GM18505 (cell line): ENCODE data around the gene OPN3.

Experiments
- ATAC-seq: cut with Tn5 transposase; IDR thresholded peaks from one replicate; pipeline ENCODE4 v1.9.1; 2021; ENCODE audit not compliant: unreplicated experiment
- POLR2A ChIP-seq: IDR thresholded peaks from 4 replicates; pipeline ENCODE4 v1.6.1; 2011; ENCODE audit warnings: borderline replicate concordance; ENCODE audit not compliant: insufficient read depth, insufficient read length; ENCODE audit errors: extremely low read depth

Gene OPN3

DNA sequence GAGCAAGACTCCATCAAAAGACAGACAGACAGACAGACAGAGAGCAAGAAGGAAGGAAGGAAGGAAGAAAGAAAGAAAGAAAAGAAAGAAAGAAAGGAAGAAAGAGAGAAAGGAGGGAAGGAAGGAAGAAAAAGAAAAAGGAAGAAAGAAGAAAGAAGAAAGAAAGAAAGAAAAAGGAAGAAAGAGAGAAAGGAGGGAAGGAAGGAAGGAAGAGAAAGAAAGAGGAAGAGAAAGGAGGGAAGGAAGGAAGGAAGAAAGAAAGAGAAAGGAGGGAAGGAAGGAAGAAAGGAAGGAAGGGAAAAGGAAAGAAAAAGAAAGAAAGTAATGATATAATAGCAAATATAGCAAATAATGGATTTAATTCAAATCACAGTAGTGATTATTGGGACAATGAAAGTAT is 32.7 kb downstream of the OPN3 start:
- ATAC-seq = no peak
- no peak for TF ChIP-seq POLR2A

DNA sequence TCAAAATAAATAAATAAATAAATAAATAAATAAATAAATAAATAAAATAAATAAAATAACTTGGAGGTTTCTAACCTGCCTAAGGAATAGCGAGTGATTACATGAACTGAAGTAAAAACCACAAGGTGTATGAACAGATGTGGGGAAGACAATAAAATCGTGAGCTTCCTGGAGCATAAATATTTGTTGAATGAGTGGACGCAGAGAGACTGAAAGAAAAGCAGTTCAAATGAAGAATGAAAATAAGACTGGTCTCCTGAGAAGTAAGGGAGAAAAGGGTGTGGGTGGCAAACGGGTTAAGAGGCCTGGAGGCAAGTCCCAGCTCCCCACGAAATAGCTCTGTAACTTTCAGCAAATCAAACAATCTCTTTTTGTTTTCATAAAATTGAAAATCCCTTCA is 33.6 kb downstream of the OPN3 start:
- no peak for ATAC-seq
- TF ChIP-seq POLR2A = no peak

DNA sequence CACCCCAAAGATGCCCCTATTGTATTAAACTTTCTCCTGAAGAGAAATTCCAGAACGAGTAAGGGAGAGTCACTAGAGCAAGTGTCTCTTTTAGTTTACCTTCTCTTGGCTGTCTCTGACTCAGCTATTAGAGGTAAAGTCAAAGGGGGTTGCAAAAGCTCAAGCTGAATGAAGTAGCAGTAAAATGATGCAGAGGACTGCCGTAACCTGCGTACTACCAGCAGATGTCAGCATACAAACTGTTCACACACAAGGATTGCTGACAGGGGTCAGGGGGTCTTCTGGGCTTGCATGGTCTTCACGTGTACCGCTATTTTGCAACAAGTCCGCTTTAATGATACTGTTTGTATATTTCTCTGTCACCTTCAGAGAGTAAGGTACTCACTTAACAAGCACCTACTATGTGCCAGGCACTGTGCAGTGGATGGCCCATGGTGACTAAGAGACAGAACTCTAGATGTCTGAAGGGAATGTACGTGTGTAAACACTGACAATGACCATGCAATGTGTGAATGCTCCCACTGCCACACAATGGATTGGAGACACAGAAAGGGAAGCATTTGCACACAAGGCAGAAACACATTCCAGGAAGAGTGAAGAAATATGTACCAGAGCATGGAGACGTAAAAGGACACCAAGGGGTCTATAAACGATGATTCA is 34.9 kb downstream of the OPN3 start:
- no peak for TF ChIP-seq POLR2A
- no peak for ATAC-seq

DNA sequence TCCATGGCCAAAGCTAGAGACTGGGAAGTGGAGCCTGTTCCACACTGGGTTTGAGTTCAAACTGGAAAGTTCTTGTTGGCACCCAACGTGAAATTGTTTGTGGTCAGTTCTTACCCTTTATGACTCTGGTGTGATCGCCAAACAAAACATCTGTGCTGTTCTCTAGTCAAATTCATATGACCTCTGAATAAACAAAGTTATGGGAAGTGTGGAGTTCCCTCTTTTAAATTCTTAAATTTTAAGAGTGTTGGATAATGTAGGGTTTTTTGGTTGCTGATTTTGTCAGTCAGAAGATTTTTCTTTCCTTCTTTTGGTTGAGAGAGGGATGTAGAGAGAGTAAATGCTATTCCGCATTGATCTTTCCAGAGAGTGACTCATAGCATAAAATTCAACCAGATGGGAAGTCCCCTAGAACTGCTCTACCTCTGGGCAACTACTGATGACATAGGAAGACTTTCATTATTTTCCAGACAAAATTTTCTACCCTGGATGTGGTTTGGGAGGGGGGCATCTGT is 36.4 kb downstream of the OPN3 start:
- no peak for TF ChIP-seq POLR2A
- ATAC-seq = no peak

DNA sequence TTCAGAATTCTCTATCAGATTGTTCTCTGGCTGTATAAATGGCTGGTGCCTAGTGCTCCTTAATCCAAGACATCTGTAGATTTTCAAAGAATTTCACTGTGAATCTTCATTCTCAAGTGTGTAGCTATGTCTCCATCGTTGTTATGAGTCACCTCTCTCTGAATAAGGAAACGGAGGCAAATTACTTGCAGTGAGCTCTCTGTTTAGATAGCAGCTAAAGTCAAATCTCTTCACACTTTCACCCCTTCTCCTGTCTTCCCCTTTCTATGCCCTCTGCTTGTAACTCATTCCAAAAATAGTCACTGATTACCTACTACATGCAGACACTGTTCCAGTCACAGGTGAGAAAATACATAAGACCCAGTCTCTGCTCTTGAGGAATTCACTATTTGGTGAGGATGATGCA is 39.7 kb downstream of the OPN3 start:
- peak; percentile 84 for ATAC-seq

DNA sequence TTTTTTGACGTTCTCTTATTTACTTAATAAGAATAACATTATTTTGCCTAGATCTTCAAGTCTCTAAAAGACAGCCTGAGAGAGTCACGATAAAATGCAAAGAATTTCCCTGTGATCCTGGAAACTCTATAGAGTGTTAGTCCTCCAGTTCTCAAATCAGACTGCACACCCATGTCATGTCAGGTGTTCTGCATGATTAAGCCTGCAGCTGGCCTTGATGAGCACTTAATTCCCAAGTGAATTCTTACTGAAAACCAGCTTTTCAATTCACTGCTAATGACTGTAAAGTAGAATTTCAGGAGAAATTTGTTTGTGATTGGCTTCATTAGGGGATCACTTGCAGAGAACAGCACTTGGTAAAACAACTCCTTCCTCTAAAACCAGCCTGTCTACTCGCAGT is 41.9 kb downstream of the OPN3 start:
- ATAC-seq = no peak
- TF ChIP-seq POLR2A = no peak

More for the DNA sequence above, 39.7 kb downstream of the OPN3 start:
- TF ChIP-seq POLR2A = no peak

DNA sequence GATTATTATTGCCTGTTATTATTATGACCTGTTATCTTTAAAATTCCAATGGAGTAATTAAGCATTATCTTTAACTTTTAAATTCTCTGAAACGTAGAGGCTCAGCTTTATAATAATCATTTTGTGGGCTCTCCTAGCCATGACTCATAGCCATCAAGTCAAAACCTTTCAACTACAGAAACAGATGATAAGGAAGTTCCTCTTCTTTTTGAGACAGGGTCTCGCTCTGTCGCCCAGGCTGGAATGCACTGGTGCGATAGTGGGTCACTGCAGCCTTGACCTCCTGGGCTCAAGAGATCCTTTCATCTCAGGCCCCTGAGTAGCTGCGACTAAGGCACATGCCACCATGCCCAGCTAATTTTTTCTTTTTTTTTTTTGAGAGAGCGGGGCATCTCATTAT is 43.5 kb downstream of the OPN3 start:
- peak; percentile 41 for ATAC-seq
- no peak for TF ChIP-seq POLR2A

DNA sequence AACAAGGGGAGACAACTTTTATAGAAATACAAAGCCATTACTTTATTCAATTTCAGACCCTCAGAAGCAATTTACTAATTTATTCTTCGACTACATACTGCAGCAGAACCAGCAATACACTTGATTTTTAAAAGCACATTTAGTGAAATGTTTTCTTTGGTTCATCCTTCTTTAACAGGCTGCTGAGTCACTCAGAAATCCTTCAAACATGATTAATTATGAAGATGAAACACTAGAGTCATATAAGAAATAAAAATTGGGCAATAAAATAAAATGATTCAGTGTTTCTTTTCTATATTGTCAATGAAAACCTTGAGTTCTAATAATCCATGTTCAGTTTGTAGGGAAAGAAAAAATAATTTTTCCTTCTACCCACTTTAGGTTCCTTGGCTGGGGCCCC is 47.0 kb downstream of the OPN3 start:
- no peak for TF ChIP-seq POLR2A
- no peak for ATAC-seq

DNA sequence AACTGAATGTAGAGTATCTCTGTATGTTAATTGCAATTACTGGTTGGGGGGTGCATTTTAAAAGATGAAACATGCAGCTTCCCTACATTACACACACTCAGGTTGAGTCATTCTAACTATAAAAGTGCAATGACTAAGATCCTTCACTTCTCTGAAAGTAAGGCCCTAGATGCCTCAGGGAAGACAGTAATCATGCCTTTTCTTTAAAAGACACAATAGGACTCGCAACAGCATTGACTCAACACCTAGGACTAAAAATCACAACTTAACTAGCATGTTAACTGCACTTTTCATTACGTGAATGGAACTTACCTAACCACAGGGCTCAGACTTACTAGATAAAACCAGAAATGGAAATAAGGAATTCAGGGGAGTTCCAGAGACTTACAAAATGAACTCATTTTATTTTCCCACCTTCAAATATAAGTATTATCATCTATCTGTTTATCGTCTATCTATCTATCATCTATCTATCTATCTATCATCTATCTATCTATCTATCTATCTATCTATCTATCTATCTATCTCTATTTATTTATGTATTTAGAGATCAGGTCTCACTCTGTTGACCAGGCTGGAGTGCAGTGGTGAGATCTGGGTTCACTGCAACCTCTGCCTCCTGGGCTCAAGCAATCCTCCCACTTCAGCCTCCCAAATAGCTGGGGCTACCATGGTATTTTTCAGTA is 47.8 kb downstream of the OPN3 start:
- no peak for TF ChIP-seq POLR2A
- peak; percentile 70 for ATAC-seq

DNA sequence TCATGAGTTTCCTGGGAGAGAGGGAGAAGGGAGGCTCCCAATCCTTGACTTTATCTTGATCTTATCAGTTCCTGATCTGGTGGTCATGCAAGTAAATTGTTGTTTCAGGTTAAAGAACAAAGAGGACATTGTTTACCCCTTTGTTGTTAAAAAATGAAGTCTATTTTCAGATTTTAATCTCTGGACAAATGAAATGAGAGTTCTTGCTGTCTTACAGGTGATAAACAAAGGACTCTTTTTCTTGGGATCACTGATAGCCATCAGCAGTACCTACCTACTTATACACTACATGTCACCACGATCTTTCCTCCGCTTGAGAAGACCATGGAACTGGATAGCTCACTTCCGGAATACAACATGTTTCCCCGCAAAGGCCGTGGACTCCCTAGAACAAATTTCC is 48.4 kb downstream of the OPN3 start:
- no peak for TF ChIP-seq POLR2A
- ATAC-seq = no peak

DNA sequence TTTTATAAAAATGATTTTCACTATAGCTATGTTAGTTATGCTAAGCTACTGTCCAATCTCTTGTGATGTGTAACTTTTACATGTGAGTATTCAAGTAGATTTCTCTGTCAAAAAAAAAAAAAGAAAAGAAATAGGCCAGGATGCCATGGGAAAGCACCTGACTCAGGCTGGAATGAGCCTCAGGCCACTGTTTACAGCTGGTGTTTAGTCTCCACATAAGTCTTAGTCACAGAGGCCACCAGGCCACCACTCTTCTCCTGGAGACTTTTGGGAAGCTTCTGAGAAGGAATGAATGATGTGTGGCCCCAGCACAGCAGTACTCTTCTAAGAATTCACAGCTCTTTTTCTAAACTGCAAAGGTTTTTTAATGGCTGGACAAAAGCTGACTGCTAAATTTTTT is 48.9 kb downstream of the OPN3 start:
- ATAC-seq = no peak
- TF ChIP-seq POLR2A = no peak

DNA sequence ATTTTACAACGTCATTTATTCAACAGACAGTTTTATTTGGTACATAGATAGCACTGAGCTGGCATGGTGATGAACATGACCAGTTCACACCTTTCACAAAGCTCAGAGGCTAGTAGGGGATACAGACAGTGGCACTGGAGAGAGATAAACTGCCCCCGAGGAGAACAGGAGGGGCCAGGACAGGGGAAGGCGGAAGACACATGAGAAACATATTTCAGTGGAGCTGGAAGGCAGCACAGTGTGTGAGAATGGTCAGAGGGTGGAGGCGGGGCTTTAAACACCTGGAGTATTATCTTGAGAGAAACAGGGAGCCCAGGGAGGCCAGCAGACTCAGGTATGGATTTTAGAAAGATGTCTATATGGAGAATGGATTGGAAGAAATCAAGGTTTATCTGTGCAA is 49.5 kb downstream of the OPN3 start:
- ATAC-seq = no peak
- TF ChIP-seq POLR2A = no peak

DNA sequence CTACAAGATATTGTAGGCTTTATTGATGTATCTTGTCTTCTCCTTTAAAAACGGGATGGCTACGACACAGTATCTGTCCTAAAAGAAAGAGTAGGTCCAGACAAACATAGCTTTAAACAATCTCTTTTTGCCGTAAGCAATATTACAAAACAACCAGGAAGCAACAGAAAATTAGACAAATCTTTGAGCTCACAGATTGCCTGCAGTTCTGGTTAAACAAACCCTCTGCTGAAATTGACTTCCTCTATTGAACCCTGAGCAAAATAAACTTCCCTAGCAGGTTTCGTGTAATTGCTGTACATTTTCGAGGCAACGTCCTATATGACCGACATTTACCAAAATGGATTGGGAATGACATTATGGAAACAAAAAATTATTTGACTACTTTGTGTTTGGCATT is 50.6 kb downstream of the OPN3 start:
- ATAC-seq = no peak
- no peak for TF ChIP-seq POLR2A

DNA sequence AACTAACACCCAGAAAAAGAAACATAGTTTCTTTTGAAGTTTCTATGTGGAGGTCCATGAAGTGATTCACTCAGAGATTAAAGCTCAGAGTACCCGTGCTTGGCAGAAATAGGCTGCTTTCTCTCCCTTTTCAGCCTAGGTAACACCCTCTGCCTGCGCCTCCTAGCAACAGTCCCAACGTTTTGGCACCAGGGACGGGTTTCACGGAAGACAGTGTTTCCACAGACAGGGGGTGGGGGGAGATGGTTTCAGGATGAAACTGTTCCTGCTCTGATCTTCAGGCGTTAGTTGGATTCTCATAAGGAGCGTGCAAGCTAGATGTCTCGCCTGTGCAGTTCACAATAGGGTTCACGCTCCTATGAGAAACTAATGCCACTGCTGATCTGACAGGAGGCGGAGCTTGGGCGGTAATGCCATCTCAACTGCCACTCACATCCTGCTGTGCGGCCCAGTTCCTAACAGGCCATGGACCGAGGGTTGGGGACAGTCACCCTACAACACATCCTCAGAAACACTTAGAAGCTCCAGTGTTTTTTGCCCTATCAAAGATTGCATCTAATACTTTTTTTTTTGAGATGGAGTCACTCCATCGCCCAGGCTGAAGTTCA is 53.2 kb downstream of the OPN3 start:
- TF ChIP-seq POLR2A = no peak
- ATAC-seq = no peak
